ENCODE measurements around the gene FRRS1L. TPM values are rescaled to one million over a fixed set of nuclear protein-coding genes. Genes with fewer than 3 reads are reported as not detected.

Gene FRRS1L
- total RNA-seq, 1 donor from 2014 or later = 1.1 TPM

GRCh38 chr9:109167716-109168115 lies 667 bp upstream of the FRRS1L start:
- no peak for DNase-seq (ENCODE audit: low read depth)
- no peak overlapping the region for H3K4me3 Mint-ChIP-seq (ENCODE audit: unreplicated experiment)
- no peak overlapping the region for H3K9ac ChIP-seq (ENCODE audit: low read length)
- peaks cover 13% of the 10 kb centered on the region for H3K9me3 Mint-ChIP-seq (ENCODE audit: unreplicated experiment)
- TF ChIP-seq CTCF (IDR thresholded peaks at IDR 0.05; ENCODE audit: insufficient read depth, low read depth, low read length) (no peak), EZH2 (IDR thresholded peaks at IDR 0.05; ENCODE audit: insufficient read depth, low read length) (no peak)
- H3K4me2 ChIP-seq (ENCODE audit: low read length) = no peak overlapping the region
- no peaks in the 10 kb centered on the region for H4K20me1 ChIP-seq (ENCODE audit: insufficient read depth, low read length)
- H3K27me3 Mint-ChIP-seq (ENCODE audit: low read depth, unreplicated experiment) = peaks cover 48% of the 10 kb centered on the region
- H3K36me3 Mint-ChIP-seq (ENCODE audit: low read depth, unreplicated experiment) = no peaks in the 10 kb centered on the region
- H3K4me1 ChIP-seq (ENCODE audit: insufficient read depth, low read length) = peaks cover 8% of the 10 kb centered on the region
- H3K4me3 ChIP-seq (ENCODE audit: insufficient read depth, low read depth, low read length) = no peak overlapping the region
- FAIRE-seq = no peak
- no peaks in the 10 kb centered on the region for H3K9me3 ChIP-seq (ENCODE audit: insufficient read depth, low read depth, low read length)
- H3K4me1 Mint-ChIP-seq (ENCODE audit: low read depth, unreplicated experiment) = no peaks in the 10 kb centered on the region
- H2AFZ ChIP-seq (ENCODE audit: low read depth, low read length) = peak overlapping the region; percentile 76
- H3K27ac ChIP-seq (ENCODE audit: low read depth, low read length) = no peak overlapping the region
- H3K36me3 ChIP-seq (ENCODE audit: insufficient read depth, low read length) = no peaks in the 10 kb centered on the region
- no peaks in the 10 kb centered on the region for H3K79me2 ChIP-seq (ENCODE audit: insufficient read depth, low read length)
- H3K27ac Mint-ChIP-seq (ENCODE audit: unreplicated experiment) = no peak overlapping the region
- H3K27me3 ChIP-seq (ENCODE audit: insufficient read depth, low read length) = peaks cover 28% of the 10 kb centered on the region

GRCh38 chr9:109166171-109166770 lies 778 bp downstream of the FRRS1L start:
- Histone ChIP-seq H3K4me1 (ENCODE audit: insufficient read depth, low read length) (no peaks in the 10 kb centered on the region), H3K27me3 (ENCODE audit: insufficient read depth, low read length) (peaks cover 31% of the 10 kb centered on the region), H3K79me2 (ENCODE audit: insufficient read depth, low read length) (no peaks in the 10 kb centered on the region), H3K9ac (ENCODE audit: low read length) (no peak overlapping the region), H3K27ac (ENCODE audit: low read depth, low read length) (no peak overlapping the region), H3K4me3 (ENCODE audit: insufficient read depth, low read depth, low read length) (no peak overlapping the region), H3K4me2 (ENCODE audit: low read length) (peak overlapping the region; percentile 82), H2AFZ (ENCODE audit: low read depth, low read length) (no peak overlapping the region), H4K20me1 (ENCODE audit: insufficient read depth, low read length) (no peaks in the 10 kb centered on the region), H3K9me3 (ENCODE audit: insufficient read depth, low read depth, low read length) (no peaks in the 10 kb centered on the region), H3K36me3 (ENCODE audit: insufficient read depth, low read length) (no peaks in the 10 kb centered on the region)
- TF ChIP-seq CTCF (IDR thresholded peaks at IDR 0.05; ENCODE audit: insufficient read depth, low read depth, low read length) (no peak), EZH2 (IDR thresholded peaks at IDR 0.05; ENCODE audit: insufficient read depth, low read length) (no peak)
- Mint-ChIP-seq H3K4me3 (ENCODE audit: unreplicated experiment) (peak overlapping the region; percentile 46), H3K27me3 (ENCODE audit: low read depth, unreplicated experiment) (peaks cover 59% of the 10 kb centered on the region), H3K9me3 (ENCODE audit: unreplicated experiment) (peaks cover 13% of the 10 kb centered on the region), H3K4me1 (ENCODE audit: low read depth, unreplicated experiment) (no peaks in the 10 kb centered on the region), H3K27ac (ENCODE audit: unreplicated experiment) (no peak overlapping the region), H3K36me3 (ENCODE audit: low read depth, unreplicated experiment) (no peaks in the 10 kb centered on the region)
- FAIRE-seq (no peak), DNase-seq (ENCODE audit: low read depth) (no peak)

GRCh38 chr9:109164042-109164441 lies 3.0 kb downstream of the FRRS1L start:
- no peak for FAIRE-seq
- H3K27ac Mint-ChIP-seq (ENCODE audit: unreplicated experiment) = no peak overlapping the region

More at GRCh38 chr9:109164042-109164441, 3.0 kb downstream of the FRRS1L start:
- Histone ChIP-seq H3K4me1 (ENCODE audit: insufficient read depth, low read length) (no peaks in the 10 kb centered on the region), H3K4me3 (ENCODE audit: insufficient read depth, low read depth, low read length) (no peak overlapping the region), H2AFZ (ENCODE audit: low read depth, low read length) (no peak overlapping the region), H4K20me1 (ENCODE audit: insufficient read depth, low read length) (no peaks in the 10 kb centered on the region), H3K79me2 (ENCODE audit: insufficient read depth, low read length) (no peaks in the 10 kb centered on the region), H3K27me3 (ENCODE audit: insufficient read depth, low read length) (peaks cover 33% of the 10 kb centered on the region), H3K9me3 (ENCODE audit: insufficient read depth, low read depth, low read length) (no peaks in the 10 kb centered on the region), H3K27ac (ENCODE audit: low read depth, low read length) (no peak overlapping the region), H3K4me2 (ENCODE audit: low read length) (no peak overlapping the region), H3K36me3 (ENCODE audit: insufficient read depth, low read length) (no peaks in the 10 kb centered on the region), H3K9ac (ENCODE audit: low read length) (no peak overlapping the region)
- no peak for DNase-seq (ENCODE audit: low read depth)
- TF ChIP-seq CTCF (IDR thresholded peaks at IDR 0.05; ENCODE audit: insufficient read depth, low read depth, low read length) (no peak), EZH2 (IDR thresholded peaks at IDR 0.05; ENCODE audit: insufficient read depth, low read length) (no peak)
- H3K4me1 Mint-ChIP-seq (ENCODE audit: low read depth, unreplicated experiment) = no peaks in the 10 kb centered on the region
- H3K27me3 Mint-ChIP-seq (ENCODE audit: low read depth, unreplicated experiment) = peaks cover 63% of the 10 kb centered on the region
- H3K36me3 Mint-ChIP-seq (ENCODE audit: low read depth, unreplicated experiment) = no peaks in the 10 kb centered on the region
- H3K9me3 Mint-ChIP-seq (ENCODE audit: unreplicated experiment) = peaks cover 13% of the 10 kb centered on the region
- H3K4me3 Mint-ChIP-seq (ENCODE audit: unreplicated experiment) = no peak overlapping the region

Data from astrocyte (in vitro differentiated cells and primary cell).